ENCODE data around the gene LAX1.
A peak's percentile ranks its signal among the peaks of the same experiment; 100 is the strongest.
"Not testable (repeated sequence)": the region's sequence is repeated elsewhere in the genome, so short reads cannot be mapped to it uniquely, and the experiment has no call there.

Gene LAX1

GRCh38 chr1:203769505-203770343 is 4.7 kb downstream of the LAX1 start:
- peak; percentile 80 for DNase-seq

- DNase-seq = no peak
Observed at GRCh38 chr1:203771901-203772301, 6.9 kb downstream of the LAX1 start.

GRCh38 chr1:203772836-203773235 is 7.9 kb downstream of the LAX1 start:
- no peak for DNase-seq

- DNase-seq = no peak
Observed at GRCh38 chr1:203776636-203777035, 11.7 kb downstream of the LAX1 start.

GRCh38 chr1:203777596-203777995 is 12.6 kb downstream of the LAX1 start:
- no peak for DNase-seq

- DNase-seq = no peak
Observed at GRCh38 chr1:203778146-203778545, 13.2 kb downstream of the LAX1 start.

GRCh38 chr1:203778789-203779188 is 13.8 kb downstream of the LAX1 start:
- DNase-seq = no peak

GRCh38 chr1:203781962-203782361 is 17.0 kb downstream of the LAX1 start:
- no peak for DNase-seq

- DNase-seq = no peak
Observed at GRCh38 chr1:203789966-203790365, 25.0 kb downstream of the LAX1 start.

- no peak for DNase-seq
Observed at GRCh38 chr1:203791498-203791897, 26.5 kb downstream of the LAX1 start.

- no peak for DNase-seq
Observed at GRCh38 chr1:203792486-203792885, 27.5 kb downstream of the LAX1 start.

- not testable (repeated sequence) for DNase-seq
Observed at GRCh38 chr1:203793561-203793960, 28.6 kb downstream of the LAX1 start.

- DNase-seq = no peak
Observed at GRCh38 chr1:203794764-203795440, 29.9 kb downstream of the LAX1 start.

- peak; percentile 99 for DNase-seq
Observed at GRCh38 chr1:203795441-203796235, 30.7 kb downstream of the LAX1 start, which contains the start of the genes ZBED6 and ZC3H11A. Gene ZBED6 (plus strand): TSS chr1:203795623. CDS start chr1:203797523, 1,900 bp downstream. Gene ZC3H11A (plus strand): TSS chr1:203795623. CDS start chr1:203817071, 21,448 bp downstream.

GRCh38 chr1:203796236-203796605 is 31.2 kb downstream of the LAX1 start:
- no peak for DNase-seq

GRCh38 chr1:203797216-203797615 is 32.2 kb downstream of the LAX1 start:
- DNase-seq = no peak

- DNase-seq = no peak
Observed at GRCh38 chr1:203797948-203798655, 33.1 kb downstream of the LAX1 start.

GRCh38 chr1:203799157-203799556 is 34.2 kb downstream of the LAX1 start:
- DNase-seq = no peak

- no peak for DNase-seq
Observed at GRCh38 chr1:203799971-203800370, 35.0 kb downstream of the LAX1 start.

- DNase-seq = no peak
Observed at GRCh38 chr1:203805689-203806088, 40.7 kb downstream of the LAX1 start.

- no peak for DNase-seq
Observed at GRCh38 chr1:203807196-203807595, 42.2 kb downstream of the LAX1 start.

- no peak for DNase-seq
Observed at GRCh38 chr1:203813581-203814341, 48.8 kb downstream of the LAX1 start.

Measured in CD4-positive, alpha-beta T cell treated with Interferon gamma for 1 hour (primary cell).